DMS53 (cell line): ENCODE results near the gene EIF3A.
"Not testable (repeated sequence)": the region's sequence is repeated elsewhere in the genome, so short reads cannot be mapped to it uniquely, and the experiment has no call there.

ENCODE experiments used
- DNase-seq: peaks from one replicate; lab custom pipeline; 2025; lab: John Stamatoyannopoulos, UW

EIF3A gene

DNA sequence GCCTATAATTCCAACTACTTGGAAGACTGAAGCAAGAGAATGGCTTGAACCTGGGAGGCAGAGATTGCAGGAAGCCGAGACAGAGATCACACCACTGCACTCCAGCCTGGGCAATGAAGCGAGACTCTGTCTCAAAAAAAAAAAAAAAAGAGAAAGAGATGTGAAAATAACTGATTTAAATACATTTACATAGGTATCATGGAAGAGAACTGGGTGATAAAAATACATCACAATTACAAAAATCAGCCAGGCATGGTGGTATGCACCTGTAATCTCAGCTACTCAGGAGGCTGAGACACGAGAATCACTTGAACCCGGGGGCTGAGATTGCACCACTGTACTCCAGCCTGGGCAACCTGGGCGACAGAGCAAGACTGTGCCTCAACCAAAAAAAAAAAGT is 31.3 kb downstream of the EIF3A start:
- no peak for DNase-seq

DNA sequence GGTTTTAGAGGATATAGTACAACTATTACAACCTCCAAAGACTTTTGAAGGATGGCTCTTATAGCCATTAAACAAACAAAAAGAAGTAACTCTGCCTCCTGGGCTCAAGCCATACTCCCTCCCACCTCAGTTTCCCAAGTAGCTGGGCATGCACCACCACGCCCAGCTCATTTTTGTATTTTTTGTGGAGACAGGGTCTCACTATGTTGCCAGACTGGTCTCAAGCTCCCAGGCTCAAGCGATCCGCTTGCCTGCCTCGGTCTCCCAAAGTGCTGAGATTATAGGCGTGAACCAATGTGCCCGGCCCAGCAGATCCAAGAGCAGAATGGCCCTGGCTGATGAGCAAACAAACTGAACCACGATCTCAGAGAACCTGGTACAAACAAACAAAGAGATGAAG is 35.1 kb downstream of the EIF3A start:
- DNase-seq = no peak

DNA sequence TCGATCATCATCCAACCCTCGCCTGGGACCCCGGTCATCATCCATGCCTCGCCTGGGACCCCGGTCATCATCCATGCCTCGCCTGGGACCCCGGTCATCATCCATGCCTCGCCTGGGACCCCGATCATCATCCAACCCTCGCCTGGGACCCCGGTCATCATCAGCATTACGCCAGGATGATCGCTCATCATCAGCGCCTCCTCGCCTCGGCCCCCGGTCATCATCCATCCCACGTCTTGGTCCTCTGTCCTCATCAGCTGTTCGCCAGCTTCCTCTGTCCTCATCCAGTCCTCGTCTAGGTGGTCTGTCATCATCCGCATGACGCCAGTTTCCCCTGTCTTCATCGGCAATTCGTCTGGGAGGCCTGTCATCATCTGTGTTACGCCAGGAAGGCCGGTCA is 38.4 kb downstream of the EIF3A start:
- no peak for DNase-seq

DNA sequence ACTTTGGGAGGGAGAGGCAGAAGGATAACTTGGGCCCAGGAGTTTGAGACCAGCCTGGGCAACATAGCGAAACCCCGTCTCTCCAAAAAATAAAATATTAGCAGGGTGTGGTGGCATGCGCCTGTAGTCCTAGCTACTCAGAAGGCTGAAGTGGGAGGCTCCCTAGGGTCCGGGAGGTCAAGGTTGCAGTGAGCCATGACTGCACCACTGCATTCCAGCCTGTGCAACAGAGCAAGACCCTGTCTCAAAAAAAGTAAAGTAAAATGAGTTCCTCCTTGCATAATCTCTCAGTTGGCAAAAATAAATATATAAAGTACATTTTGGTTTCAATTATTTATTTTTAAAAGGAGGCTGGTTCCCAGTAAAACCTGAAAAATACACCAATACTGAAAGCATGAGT is 39.3 kb downstream of the EIF3A start:
- no peak for DNase-seq

DNA sequence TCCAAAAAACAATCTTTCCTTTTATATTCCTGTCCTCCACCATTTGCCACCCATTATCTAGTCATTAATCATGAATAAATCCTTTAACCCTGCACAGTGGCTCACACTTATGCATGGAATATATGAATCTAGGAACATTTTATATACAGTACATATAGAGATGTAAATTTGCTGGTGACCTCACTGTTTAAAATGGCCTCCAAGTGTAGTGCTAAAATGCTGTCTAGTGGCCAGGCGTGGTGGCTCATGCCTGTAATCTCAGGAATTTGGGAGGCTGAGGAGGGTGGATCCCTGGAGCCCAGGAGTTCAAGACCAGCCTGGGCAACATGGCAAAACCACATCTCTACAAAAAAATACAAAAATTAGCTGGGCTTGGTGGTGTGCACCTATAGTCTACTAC is 41.5 kb downstream of the EIF3A start:
- DNase-seq = no peak

DNA sequence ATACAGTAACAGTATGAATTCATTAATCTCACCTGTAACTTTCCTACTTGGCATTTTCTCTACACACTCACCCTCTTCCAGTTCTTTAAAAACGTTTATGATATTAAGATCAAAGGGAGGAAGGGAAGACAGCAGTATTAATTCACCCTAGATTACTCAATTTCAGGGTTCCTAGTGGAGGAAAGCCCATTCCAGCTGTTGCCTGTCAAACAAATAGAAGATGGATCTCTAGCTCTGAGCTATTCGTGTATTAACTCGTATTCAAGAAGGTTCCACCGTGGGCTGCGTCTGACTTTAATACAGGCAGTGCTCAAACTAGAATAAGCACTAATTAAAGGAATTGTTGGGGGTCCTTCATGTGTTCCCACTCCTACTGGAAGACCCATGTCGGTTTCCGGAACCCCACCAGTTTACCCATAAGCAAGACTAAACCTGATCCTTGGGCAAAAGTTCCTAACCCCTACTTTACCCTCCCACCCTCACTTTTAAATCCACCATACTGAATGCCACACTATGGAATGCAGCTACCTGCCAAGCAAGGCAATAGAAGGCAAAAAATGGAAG is 49.0 kb downstream of the EIF3A start:
- peak; percentile 50 for DNase-seq

DNA sequence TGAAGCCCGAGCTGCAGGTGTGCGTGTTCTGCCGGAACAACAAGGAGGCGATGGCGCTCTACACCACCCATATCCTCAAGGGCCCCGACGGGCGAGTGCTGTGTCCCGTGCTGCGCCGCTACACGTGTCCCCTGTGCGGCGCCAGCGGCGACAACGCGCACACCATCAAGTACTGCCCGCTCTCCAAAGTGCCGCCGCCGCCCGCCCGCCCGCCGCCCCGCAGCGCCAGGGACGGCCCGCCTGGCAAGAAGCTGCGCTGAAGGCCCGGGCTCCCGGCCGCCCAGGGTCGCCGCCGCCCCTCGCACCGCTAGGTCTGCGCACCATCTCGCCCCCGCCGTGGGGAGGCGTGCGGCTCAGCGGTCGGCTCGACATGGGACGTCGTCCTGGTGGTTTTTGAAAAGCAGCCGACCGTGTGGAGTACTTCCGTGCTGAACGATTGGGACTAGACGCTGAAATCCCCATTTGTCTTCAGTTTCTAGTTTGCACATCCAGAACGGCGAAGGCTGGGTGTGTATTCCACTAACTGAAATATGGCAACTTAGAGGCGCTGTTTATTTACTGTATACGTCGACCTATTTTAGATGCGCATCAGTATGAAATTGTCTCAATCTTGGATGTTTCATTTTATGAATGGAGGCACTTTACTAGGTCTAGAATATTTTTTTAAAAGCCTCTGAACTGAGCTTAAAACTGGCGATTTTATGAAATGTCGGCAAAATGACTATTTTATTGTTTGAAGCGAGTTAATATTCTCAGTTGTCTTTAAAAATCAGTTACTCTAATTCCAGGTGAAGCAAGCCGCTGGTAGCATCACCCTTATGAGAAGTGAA is 50.0 kb downstream of the EIF3A start:
- peak; percentile 92 for DNase-seq

DNA sequence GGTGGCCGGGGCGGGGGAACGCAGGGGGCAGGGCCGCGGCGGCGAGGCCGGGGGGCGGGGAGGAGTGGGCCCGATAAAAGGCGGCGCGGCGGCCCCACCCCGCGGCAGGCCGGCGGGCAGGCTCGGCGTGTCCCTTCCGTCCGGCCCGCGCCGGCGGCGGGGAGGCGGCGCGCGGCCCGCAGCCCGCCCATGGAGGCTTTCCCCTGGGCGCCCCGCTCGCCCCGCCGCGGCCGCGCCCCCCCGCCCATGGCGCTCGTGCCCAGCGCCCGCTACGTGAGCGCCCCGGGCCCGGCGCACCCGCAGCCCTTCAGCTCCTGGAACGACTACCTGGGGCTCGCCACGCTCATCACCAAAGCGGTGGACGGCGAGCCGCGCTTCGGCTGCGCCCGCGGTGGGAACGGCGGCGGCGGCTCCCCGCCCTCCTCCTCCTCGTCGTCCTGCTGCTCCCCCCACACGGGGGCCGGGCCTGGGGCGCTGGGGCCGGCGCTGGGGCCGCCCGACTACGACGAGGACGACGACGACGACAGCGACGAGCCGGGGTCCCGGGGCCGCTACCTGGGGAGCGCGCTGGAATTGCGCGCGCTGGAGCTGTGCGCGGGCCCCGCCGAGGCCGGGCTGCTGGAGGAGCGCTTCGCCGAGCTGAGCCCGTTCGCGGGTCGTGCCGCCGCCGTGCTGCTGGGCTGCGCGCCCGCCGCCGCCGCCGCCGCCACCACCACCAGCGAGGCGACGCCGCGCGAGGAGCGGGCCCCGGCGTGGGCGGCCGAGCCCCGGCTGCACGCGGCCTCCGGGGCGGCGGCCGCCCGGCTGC is 50.8 kb downstream of the EIF3A start, which contains the start of gene NANOS1:
Gene NANOS1, plus strand, starts transcription at position 102 of the 808 bp plus-strand sequence. Its CDS starts 88 bp downstream, at position 190.
- DNase-seq = no peak

DNA sequence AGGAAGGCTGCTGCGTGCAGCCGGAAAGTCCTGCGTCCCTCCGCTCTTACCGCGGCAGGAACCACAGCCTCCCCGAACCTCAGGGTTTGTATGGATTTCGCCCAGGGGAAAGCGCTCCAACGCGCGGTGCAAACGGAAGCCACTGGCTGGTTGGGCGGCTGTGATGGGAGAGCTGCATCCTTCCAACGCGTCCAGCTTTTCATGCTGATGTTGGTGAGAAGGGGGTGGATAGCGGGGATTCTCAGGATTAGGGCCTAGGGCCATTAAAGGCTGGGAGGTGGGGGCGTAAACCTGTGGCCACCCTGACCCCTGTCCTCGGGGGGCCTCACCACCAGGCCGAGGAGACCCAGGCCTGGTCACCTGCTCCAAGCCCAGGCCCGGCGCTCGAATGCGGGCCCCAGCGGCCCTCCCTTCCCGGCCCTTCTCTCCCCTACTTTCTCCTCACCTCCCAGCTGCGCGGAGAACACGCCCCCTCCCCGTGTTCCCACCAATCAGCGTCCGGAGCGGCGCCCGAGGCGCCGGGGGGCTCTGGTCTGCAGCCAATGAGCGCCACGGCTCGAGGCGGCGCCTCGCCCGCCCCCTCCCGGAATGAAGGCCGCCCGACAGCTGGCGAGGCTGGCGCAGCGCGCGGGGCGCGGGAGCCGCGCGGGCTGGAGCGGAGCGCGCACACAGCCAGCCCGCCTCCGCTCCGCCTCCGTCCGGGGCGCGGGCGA is 51.6 kb downstream of the EIF3A start:
- peak; percentile 98 for DNase-seq

DNA sequence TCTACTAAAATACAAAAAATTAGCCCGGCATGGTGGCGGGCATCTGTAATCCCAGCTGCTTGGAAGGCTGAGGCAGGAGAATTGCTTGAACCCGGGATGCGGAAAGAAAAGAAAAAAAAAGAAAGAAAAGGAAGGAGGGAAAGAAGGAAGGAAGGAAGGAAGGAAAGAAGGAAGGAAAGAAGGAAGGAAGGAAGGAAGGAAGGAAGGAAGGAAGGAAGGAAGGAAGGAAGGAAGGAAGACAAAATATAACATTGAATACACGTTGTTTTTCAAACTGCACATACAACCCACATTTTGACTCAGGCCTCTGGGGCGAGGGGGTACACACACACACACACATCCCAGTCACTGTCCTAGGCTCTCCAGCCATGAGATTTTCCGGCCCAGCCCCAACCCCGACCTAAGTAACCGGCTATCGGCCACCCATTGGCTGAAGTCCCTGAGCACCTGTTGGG is 52.1 kb downstream of the EIF3A start:
- DNase-seq = not testable (repeated sequence)

DNA sequence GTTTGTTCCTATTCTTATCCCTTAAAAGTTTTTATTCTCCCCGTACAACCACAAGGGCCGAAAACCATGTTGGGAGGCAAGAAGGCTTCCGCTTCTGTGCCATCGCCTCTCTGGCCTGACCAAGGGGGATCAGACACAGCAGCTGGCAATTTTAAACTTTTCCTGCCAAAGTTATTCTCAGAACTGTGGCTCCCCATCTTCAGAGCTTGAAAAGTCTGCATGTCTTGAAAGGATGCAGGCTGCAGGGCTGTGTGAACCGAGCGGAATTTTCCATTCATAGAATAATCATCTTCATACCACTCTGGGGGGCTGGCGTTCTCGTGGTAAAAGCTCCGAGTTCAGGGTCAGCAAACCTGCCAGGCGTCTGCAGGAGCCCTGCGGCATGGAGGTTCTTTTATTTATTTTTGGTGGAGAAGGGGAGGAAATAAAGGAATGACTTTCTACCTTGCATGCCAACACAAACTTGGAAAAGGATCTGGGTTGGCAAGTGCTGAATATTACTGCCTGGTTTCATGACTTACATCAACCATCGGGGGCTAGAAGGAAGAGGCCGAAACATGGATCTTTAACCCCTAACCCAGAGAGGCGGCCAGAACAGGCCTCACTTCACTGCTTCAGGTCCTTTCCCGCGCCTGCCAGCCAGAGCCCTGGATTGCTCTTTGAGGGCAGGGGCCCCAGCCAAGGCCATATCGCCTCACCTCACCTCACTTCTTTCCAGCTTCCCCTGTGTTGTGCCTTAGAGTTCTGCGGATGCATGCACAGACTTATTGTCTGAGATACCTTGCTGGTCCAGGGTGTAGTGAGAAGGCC is 54.1 kb downstream of the EIF3A start:
- no peak for DNase-seq

DNA sequence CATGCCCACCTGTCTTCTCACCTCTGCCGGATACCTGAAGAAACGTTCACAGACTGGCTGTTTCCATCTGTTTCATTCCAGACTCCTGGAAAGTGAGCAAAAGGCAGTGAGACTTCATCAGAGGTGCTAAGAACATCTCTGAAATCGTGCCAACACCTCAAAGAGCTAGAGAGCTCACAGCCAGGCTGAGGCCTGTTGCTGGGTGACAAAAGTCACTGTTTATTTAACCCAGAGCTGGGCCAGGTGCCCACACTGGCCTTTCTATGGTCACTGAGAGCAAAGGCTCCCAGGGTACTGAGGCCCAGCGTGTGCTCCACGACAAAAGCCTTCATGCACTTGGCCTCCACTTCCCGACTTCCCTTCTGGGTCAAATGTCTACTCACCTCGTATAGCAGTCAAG is 54.8 kb downstream of the EIF3A start:
- DNase-seq = peak; percentile 81

DNA sequence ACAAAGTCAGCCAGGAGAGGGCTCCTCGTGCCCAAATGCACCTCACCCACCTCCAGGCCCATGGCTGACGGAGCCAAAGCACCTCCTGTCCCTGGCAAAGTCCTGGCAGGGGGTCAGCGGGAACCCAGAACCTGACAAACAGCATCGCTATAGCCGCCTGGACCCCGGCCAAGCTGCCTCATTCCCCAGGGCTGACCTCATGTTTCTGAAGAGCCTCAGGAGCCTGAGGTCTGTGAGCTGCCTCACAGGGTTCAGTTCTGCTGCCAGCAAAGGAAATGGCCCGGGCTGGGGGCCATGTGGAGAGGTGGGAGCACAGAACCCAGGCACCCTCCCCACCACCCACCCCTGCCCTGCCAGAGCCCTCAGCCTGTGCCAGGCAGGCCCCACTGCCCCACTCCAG is 55.3 kb downstream of the EIF3A start:
- peak; percentile 81 for DNase-seq

DNA sequence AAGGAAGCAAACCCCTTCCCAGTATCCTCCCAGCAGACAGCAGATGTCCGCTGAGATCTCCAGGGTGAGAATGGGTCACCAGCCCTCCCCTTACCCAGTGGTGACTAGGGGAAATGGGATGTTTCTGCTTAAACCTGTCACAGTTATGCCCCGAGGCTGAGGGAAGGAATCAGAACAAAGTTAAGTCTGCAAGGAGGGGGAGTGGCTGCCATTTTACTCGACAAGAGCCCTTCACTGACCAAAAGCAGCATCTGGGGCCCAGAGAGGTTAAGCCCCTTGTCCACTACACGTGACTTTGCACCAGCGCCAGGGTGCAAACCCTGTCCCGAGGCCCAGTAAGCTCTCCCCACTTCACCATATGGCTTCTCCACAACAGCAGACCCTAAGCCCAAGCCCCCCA is 55.7 kb downstream of the EIF3A start:
- no peak for DNase-seq

DNA sequence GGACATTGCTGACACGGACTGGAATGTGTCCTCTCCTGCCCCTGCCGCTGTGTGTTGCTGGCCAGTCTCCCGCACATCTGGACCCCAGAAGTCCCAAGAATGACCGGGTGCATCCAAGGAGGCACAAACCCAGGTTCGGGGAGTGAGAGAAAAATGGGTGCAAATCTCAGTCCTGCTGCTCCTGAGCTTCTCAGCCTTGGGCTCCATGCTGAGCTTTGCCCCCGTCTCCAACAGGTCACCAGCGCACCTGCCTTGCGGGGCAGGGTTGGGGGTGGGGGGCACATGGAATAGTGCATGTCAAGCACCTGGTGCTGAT is 57.1 kb downstream of the EIF3A start:
- DNase-seq = no peak

DNA sequence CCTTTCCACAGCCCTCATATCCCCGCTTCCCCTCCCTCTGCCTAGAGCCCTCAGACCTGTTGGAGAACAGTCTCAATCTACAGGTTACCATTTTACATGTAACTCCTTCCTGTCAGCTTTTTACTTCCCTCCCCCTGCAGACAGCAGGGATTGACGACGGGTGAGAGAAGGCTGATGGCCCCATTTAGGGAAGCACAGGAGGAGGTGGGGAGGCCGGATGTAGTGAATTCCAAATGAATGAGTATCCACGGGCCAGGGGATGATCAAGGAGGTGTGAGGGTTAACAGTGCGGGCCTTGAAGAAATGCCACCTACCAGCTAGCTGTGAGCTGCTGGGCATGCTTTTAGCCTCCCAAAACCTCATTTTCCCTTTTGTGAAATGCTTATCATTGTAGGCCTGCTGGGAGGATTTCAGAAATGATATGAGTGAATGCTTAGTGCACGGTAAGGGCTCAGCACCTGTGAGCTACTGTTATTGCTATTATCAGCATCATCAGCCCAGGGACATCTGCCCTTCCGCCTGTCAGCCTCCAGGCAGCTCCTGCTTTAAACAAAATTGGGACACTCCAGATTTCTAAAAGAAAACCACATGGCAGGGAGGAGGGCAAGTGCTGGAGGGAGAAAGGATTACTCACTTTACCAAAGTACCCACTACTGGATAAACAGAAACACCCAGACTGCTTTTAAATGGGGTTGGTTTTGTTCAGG is 57.6 kb downstream of the EIF3A start:
- no peak for DNase-seq

DNA sequence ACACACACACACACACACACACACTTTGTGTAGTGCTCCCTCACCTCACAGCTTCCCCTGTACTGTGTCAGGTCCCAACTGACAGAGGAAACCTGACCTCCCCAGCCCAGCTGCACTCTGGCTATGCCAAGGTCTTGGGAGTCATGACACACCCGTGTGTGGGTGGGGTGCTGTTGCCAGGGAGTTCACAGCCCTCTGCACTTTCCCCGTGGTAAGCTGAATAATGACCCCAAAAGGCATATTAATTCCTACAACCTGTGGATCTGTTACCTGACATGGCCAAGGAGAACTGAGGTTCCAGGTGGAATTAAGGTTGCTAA is 60.0 kb downstream of the EIF3A start:
- no peak for DNase-seq

DNA sequence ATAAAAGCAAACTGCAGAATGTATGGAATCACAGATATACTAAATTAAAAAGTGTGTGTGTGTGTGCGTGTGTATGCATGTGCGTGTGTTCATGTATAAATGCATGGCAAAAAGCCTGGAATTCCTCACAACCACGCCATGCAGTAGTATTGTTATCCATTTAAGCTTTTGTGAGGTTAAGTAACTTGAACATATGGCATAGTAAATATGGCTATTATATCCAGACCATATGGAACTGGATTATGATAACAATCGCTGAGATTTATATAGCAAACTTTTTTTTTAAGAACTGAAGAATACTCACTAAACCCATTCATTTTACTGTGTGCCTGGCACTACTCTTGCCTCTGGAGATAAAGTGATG is 73.4 kb downstream of the EIF3A start:
- no peak for DNase-seq

DNA sequence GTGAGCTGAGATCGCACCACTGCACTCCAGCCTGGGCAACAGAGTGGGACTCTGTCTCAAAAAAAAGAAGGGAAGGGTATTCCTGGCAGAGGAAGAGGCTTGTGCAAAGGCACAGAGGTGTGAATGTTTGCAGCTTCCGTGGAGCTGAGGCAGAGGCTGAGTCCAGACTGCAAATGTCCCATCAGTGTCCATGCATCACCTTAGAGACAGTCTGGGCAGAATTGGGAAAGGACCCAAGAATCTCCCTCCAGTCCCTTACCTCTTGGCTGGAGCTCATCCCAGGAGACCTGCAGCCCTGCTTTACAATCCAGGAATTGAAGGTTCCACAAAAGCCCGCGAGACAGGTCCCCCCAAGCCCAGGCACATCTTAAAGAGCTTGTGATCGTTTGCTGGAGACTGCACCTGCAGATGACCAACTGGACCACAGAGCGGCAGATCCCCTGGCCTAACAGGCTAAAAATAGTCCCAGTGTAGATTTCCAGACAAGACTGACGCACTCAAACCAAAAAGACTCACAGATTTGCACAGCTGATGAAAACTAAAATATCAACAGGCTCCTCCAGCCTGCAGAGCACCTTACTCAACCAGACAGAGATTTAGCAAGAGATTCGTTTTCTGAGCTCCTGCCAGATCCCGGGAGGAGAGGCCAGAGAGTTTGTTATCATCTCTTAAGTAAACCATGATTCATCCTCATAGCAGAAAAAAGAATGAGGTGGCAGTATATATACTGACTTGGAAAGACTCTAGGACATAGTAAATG is 74.0 kb downstream of the EIF3A start:
- DNase-seq = peak; percentile 82

DNA sequence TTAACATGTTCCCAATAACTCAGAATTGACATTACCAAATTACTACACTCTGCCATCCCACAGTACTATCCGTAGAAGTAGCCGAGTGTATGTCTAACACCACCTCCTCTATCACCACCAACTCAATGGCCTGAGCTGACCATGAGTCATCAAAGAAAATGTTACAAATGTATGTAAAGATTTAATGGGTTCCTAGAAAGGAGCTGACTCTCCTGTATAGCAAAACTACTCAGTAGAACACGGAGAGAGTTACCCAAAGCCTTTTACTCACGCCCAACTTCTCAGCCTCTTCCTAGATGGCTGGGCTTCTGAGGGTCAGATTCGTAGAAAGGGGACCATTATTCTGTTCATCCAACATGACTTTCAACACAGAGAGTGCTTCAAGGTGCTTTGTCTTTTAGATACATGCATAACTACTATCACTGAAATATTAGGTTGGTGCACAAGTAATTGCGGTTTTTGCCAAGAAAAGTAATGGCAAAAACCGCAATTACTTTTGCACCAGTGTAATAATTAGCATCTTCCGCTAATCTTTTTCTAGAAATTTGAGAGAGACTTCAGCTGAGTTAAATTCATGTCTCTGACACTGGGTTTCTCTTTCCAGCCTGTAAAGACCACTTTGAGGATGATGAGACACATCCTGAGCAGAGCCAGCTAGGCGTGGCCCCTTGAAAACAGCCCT is 75.1 kb downstream of the EIF3A start:
- no peak for DNase-seq
